Brain microvascular endothelial cell (primary cell): ENCODE measurements around the gene MACROD2.

Experiments
- DNase-seq: peaks from one replicate; pipeline ENCODE4 v3.0.0-alpha.2; 2020
- H3K27ac ChIP-seq: fragments of 250-450 bp; sonication (Bioruptor Pico); 2 replicates; pipeline ENCODE4 v1.5.1; 2020; ENCODE audit warnings: mild to moderate bottlenecking, moderate library complexity
- H3K27me3 ChIP-seq: fragments of 250-450 bp; sonication (Bioruptor Pico); replicated peaks from 2 replicates; pipeline ENCODE4 v1.5.1; 2020; ENCODE audit warnings: mild to moderate bottlenecking
- H3K36me3 ChIP-seq: fragments of 250-450 bp; sonication (Bioruptor Pico); replicated peaks from 2 replicates; pipeline ENCODE4 v1.5.1; 2020; ENCODE audit warnings: mild to moderate bottlenecking
- H3K4me3 ChIP-seq: 2 replicates; pipeline ENCODE4 v1.5.1; 2011; ENCODE audit warnings: low read depth, mild to moderate bottlenecking, control low read depth, low read length, moderate library complexity
- in situ Hi-C: cut with HindIII; loops from 2 replicates; pipeline ENCODE4 v1.10.0; 2017; ENCODE audit warnings: low sequenced_read_pairs, low pct_ligation_motif_present
- TF ChIP-seq, protein P1 (sequence below): IDR thresholded peaks from 2 replicates; pipeline ENCODE4 v1.5.1; 2011; ENCODE audit warnings: low read depth, mild to moderate bottlenecking, moderate library complexity, low read length, control low read depth, inconsistent platforms; ENCODE audit errors: missing control alignments

MACROD2 gene

DNA sequence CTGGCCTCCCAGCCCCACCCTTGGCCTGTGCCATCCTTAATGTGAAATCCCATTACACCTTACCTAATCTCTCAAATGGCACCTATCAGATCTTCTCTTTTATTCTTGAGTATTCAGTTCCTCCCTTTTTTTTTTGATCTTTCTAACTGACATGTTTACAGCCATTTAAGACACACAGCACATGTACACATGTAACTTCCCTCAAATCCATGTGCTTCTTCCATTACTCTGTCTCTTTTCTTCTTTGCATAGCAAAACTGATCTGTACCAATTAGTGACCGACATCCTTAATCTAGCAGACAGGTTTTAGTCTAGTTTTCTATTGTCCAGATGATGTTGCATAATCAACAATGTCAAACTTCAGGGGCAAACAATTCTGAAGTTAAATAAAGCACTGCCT is 755.9 kb downstream of the MACROD2 start:
- in situ Hi-C loops = no loop called here
- Histone ChIP-seq H3K36me3 (no peaks in the 10 kb centered on the region), H3K4me3 (no peak overlapping the region), H3K27ac (no peak overlapping the region), H3K27me3 (no peaks in the 10 kb centered on the region)
- TF ChIP-seq, protein P1, sequence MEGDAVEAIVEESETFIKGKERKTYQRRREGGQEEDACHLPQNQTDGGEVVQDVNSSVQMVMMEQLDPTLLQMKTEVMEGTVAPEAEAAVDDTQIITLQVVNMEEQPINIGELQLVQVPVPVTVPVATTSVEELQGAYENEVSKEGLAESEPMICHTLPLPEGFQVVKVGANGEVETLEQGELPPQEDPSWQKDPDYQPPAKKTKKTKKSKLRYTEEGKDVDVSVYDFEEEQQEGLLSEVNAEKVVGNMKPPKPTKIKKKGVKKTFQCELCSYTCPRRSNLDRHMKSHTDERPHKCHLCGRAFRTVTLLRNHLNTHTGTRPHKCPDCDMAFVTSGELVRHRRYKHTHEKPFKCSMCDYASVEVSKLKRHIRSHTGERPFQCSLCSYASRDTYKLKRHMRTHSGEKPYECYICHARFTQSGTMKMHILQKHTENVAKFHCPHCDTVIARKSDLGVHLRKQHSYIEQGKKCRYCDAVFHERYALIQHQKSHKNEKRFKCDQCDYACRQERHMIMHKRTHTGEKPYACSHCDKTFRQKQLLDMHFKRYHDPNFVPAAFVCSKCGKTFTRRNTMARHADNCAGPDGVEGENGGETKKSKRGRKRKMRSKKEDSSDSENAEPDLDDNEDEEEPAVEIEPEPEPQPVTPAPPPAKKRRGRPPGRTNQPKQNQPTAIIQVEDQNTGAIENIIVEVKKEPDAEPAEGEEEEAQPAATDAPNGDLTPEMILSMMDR = no peak
- DNase-seq = no peak

DNA sequence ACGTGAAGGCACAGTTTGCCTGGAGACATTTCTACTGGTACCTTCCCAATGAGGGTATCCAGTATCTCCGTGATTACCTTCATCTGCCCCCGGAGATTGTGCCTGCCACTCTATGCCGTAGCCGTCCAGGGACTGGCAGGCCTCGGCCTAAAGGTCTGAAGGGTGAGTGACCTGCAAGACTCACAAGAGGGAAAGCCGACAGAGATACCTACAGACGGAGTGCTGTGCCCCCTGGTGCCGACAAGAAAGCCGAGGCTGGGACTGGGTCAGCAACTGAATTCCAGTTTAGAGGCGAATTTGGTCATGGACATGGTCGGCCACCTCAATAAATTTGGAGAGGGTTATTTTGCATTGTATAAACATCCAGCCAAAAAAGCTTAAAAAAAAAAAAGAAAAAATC is 762.4 kb downstream of the MACROD2 start:
- no peak for DNase-seq
- in situ Hi-C loops = no loop called here

DNA sequence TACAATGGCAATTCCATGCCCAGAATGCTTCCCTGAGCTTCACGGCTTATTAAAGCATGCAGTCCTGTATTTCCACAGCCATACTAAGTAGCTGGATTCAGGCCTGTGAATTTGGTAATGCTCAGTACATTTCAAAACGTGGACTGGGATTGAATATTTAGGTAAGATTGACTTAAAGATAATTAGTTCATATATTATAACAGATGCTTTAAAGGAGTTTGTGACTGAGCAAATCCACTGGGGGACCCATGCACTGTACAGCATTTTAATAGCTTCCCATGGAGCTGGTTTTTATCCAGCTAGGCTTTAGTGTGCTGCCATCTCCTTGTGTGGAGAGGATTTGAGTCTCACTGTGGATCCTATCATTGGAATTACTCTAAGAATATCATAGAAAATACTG is 763.0 kb downstream of the MACROD2 start:
- H3K4me3 ChIP-seq = no peak overlapping the region
- no peaks in the 10 kb centered on the region for H3K36me3 ChIP-seq
- no peak for DNase-seq
- TF ChIP-seq, protein P1 = no peak
- H3K27me3 ChIP-seq = no peaks in the 10 kb centered on the region
- in situ Hi-C loops = no loop called here
- no peak overlapping the region for H3K27ac ChIP-seq

More for the DNA sequence above, 762.4 kb downstream of the MACROD2 start:
- no peaks in the 10 kb centered on the region for H3K36me3 ChIP-seq
- no peak overlapping the region for H3K27ac ChIP-seq
- TF ChIP-seq, protein P1 = no peak
- no peaks in the 10 kb centered on the region for H3K27me3 ChIP-seq
- H3K4me3 ChIP-seq = no peak overlapping the region

DNA sequence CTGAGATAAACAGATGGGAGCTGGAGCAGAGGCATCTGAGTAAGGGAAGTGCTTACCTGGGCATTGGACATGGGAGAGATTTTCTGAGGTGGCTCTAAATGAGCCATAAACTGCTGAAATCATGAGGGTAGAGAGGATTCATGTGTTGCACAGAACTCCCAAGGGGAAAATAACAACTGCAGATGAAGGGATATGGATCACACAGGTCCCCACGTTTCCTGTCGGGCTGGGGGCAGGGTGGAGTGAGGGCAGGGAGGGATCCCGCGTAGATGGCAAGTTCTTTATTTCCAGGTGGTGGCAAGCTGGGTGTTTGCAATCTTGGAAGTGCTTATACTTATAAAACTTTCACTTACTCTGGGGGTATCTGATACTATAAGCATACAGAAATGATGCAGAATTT is 764.7 kb downstream of the MACROD2 start:
- H3K4me3 ChIP-seq = no peak overlapping the region
- no peaks in the 10 kb centered on the region for H3K36me3 ChIP-seq
- TF ChIP-seq, protein P1 = no peak
- no peak overlapping the region for H3K27ac ChIP-seq
- no peaks in the 10 kb centered on the region for H3K27me3 ChIP-seq
- no peak for DNase-seq
- in situ Hi-C loops = no loop called here

DNA sequence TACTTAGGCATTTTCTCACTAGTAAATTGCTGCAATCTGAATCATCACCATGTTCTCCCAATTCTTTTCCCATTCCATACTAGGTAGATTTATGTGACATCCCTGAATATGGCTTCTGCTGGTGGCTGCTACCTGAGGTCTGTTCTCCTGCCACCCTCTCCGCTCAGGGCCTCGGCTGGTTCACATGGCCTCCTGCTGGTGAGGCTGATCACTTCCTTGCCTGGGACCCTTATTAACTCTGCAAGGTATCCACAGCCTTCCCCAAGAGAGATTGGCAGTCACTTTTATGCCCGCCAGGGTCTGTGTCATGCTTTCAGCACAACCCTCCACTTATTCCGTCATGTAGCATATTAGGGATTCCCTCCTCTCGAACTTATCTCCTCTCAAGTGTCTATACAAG is 766.6 kb downstream of the MACROD2 start:
- Histone ChIP-seq H3K36me3 (no peaks in the 10 kb centered on the region), H3K4me3 (no peak overlapping the region), H3K27me3 (no peaks in the 10 kb centered on the region), H3K27ac (no peak overlapping the region)
- no peak for DNase-seq
- in situ Hi-C loops = no loop called here
- TF ChIP-seq, protein P1 = no peak
